ENCODE measurements around the gene ANKRD24.
A peak's percentile ranks its signal among the peaks of the same experiment; 100 is the strongest.

- peak; percentile 83 for TF ChIP-seq CTCF (IDR thresholded peaks at IDR 0.05)
- no peak for TF ChIP-seq EZH2 (IDR thresholded peaks at IDR 0.05)
These were observed 3.9 kb downstream of the ANKRD24 start for GRCh38 chr19:4186087-4186993.

Data from neural progenitor cell (in vitro differentiated cells).